ENCODE measurements around the gene EGFL7. TPM values are rescaled to one million over a fixed set of nuclear protein-coding genes. Genes with fewer than 3 reads are reported as not detected.

EGFL7 gene
- total RNA-seq, 1 donor from 2014 or later: 2.8 TPM

DNA sequence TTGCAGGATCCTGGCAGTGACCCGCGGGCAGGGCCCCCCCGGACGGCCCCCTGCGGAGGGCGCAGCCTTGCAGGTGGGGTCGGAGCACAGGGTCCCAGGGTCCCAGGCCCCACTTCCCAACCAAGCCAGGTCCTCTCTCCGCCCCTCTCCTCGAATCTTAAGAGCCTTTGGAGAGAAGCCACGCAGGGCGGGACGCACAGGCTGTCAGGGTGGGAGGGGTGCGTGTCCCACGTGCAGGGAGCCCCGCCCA is 18.4 kb upstream of the EGFL7 start:
- DNase-seq (ENCODE audit: low spot score): no peak
- Mint-ChIP-seq H3K9me3 (no peaks in the 10 kb centered on the region), H3K4me1 (ENCODE audit: low read depth) (no peaks in the 10 kb centered on the region), H3K27me3 (ENCODE audit: low read depth) (peaks cover 28% of the 10 kb centered on the region), H3K27ac (no peak overlapping the region), H3K36me3 (ENCODE audit: low read depth) (no peaks in the 10 kb centered on the region), H3K4me3 (ENCODE audit: low read depth) (no peak overlapping the region)
- intact Hi-C loops (cut with micrococcal nuclease): loop anchor here (1.0 kb wide), 1 partner anchor 159 kb away; no protein-coding TSS in a partner anchor

DNA sequence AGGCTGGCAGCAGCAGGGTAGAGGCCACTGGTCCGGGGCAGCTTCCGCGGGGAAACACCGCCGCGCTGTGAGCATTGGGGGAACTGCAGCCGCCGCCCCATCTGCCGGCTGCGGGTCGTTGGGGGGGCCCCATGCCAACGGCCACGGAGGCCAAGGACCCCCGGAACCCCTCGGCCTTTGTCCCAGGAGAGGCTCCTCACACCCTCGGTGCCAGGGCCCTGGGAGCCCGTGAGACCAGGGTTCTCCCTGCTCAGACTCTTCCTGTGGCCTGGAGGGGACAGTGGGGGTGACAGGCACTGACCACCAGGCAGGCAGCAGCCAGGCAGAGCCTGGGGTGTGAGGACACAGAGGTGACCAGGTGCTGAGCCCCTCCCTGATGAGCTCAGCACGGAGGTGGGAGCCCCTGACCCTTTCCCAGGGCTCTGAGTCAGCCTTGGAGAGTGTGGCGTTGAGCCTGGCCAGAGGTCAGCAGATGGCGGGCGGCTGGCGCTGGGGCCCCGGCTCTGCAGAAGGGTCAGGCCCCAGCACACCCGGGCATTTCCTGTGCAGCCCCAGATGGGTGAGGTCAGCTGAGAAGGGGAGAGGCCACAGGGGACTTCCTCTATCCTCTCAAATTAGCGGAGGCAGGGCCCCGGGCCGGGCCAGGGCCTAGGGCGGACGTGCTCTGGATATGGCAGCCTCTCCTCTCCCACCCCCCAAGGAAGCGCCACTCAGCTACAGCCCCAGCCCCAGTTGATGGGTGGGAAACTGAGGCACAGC is 17.9 kb upstream of the EGFL7 start:
- no peak overlapping the region for H3K27ac Mint-ChIP-seq
- peaks cover 29% of the 10 kb centered on the region for H3K27me3 Mint-ChIP-seq (ENCODE audit: low read depth)
- H3K4me3 Mint-ChIP-seq (ENCODE audit: low read depth): no peak overlapping the region
- DNase-seq (ENCODE audit: low spot score): peak; percentile 64
- no peaks in the 10 kb centered on the region for H3K4me1 Mint-ChIP-seq (ENCODE audit: low read depth)
- intact Hi-C loops (cut with micrococcal nuclease): loop anchor here (1.0 kb wide), 1 partner anchor 159 kb away; no protein-coding TSS in a partner anchor
- no peaks in the 10 kb centered on the region for H3K9me3 Mint-ChIP-seq
- no peaks in the 10 kb centered on the region for H3K36me3 Mint-ChIP-seq (ENCODE audit: low read depth)

DNA sequence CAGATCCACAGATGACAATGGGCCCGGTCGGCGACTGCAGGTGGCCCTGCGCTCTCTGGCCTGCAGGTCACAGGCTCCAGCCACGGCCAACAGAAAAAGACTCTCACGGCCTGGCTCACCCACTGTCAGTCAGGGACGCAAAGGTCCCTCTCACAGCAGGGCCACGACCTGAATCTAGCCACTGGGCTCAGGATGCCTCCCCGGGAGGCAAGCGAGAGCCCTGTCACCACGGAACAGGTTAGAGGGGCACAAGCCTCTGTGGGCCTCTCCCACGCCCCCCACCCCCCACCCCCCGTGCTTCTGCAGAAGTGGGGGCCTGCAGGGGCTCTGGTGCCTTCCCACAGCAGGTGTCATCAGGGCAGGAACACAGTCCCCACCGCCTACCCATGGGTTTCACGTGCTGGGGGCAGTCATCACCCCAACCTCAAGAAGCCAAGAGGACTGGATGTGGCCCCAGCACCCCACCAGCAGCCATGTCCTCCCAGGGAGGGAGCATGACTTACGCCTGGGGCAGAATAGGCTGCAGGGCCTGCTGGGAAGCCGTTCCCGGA is 17.3 kb upstream of the EGFL7 start:
- intact Hi-C loops (cut with micrococcal nuclease): no loop called here
- H3K36me3 Mint-ChIP-seq (ENCODE audit: low read depth): no peaks in the 10 kb centered on the region
- H3K4me3 Mint-ChIP-seq (ENCODE audit: low read depth): no peak overlapping the region
- H3K27ac Mint-ChIP-seq: no peak overlapping the region
- no peak for DNase-seq (ENCODE audit: low spot score)
- no peaks in the 10 kb centered on the region for H3K4me1 Mint-ChIP-seq (ENCODE audit: low read depth)
- no peaks in the 10 kb centered on the region for H3K9me3 Mint-ChIP-seq
- H3K27me3 Mint-ChIP-seq (ENCODE audit: low read depth): peaks cover 31% of the 10 kb centered on the region

DNA sequence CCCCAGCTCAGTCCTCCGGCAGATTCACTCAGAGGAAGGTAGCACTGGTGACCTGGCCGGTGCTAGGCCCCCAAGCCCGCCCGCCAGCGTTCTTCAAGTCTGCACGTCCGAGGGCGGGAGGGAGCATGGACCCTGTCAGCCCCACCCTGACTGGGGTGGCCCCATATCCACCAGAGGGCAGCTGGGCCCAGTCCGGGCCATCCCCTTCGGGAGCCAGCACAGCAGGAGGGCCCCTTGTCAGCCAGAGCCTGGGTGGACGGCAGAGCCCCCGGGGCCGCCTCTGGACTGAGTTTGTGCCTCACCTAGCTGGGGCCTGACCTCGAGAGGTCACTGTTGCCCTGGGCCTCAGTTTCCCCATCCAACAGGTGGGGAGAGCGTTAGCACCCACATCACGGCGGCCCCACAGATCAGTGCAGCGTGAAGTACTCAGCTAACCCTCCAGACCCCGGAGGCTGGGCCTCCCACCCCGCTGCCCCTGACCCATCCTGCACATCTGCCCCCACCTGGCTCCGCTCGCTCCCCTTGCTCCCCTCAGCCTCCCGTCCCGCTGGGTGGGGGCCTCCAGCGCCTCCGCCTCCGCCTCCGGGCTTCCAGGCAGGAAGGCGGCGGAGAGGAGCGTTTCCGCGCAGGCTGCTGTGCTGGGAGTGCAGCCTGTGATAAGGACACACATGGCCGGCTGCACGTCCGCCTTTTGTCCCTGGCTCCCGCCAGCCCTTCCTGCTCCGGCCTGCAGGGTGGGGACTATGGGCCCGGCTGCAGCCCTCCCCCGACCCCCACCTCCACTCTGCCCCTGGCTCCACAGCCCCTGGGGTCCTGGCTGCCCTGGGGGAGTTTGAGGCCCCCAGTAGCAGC is 16.6 kb upstream of the EGFL7 start:
- no peaks in the 10 kb centered on the region for H3K9me3 Mint-ChIP-seq
- H3K4me1 Mint-ChIP-seq (ENCODE audit: low read depth): no peaks in the 10 kb centered on the region
- no peak overlapping the region for H3K27ac Mint-ChIP-seq
- no peak overlapping the region for H3K4me3 Mint-ChIP-seq (ENCODE audit: low read depth)
- DNase-seq (ENCODE audit: low spot score): no peak
- intact Hi-C loops (cut with micrococcal nuclease): no loop called here
- no peaks in the 10 kb centered on the region for H3K36me3 Mint-ChIP-seq (ENCODE audit: low read depth)
- H3K27me3 Mint-ChIP-seq (ENCODE audit: low read depth): peaks cover 31% of the 10 kb centered on the region

DNA sequence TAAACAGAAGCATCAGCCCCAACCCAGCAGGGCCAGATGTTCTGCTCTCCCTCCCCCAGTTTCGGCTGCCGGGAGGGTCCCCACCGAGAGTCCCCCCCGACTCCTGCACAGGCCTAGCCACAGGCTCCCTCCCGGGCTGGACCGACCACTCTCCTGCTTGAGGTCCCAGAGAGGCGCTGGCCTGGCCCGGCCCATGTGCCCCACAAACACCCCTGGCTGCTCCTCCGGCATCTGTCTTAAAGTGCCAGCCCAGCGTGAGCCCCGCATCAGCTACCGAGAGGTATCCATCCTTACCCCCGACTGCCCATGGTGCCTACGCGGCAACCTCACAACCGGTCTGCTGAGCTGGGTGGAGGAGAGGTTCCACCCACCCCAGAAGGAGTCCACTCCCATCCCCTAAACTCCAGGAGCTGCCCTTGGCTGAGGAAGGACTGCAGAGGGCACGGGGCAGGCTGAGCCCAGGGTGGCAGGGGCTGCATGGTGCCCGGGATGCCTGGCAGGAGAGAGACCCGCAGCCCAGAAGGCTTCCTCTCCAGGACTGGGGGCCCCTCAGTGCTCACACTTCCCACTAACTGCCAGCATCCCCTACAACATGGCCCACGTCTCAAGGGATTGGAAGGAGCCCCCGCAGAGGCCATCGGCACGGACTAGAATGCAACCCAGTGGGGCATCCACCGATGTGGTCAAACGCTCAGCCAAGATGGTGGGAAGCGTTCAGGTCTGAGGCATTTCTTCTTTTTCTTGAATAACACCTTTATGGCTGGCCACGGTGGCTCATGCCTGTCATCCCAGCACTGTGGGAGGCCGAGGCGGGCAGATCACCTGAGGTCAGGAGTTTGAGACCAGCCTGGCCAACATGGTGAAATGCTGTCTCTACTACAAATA is 15.6 kb upstream of the EGFL7 start:
- Mint-ChIP-seq H3K9me3 (no peaks in the 10 kb centered on the region), H3K27me3 (ENCODE audit: low read depth) (peaks cover 31% of the 10 kb centered on the region), H3K4me1 (ENCODE audit: low read depth) (no peaks in the 10 kb centered on the region), H3K36me3 (ENCODE audit: low read depth) (no peaks in the 10 kb centered on the region), H3K4me3 (ENCODE audit: low read depth) (no peak overlapping the region), H3K27ac (no peak overlapping the region)
- intact Hi-C loops (cut with micrococcal nuclease): no loop called here
- DNase-seq (ENCODE audit: low spot score): no peak

DNA sequence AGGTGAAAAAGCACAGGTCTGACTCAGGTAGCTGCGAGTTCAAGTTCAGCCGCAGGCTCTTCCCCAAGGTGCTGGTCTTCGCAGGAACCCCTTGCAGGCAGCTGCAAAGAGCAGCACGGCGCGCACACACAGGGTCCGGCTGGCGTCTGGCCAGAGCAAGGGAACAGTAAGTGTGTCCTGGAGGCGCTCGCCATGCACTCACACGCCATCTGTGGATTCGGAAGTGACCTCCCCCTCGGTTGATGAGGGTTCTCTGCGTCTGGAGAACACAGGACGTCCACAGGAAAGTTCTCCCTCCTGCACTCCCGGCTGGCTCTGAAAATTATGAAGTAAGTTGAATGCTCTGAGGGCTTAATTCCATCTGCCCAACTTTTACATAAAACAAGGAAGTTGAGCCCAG is 14.0 kb upstream of the EGFL7 start:
- Mint-ChIP-seq H3K36me3 (ENCODE audit: low read depth) (no peaks in the 10 kb centered on the region), H3K4me1 (ENCODE audit: low read depth) (no peaks in the 10 kb centered on the region), H3K4me3 (ENCODE audit: low read depth) (no peak overlapping the region), H3K27me3 (ENCODE audit: low read depth) (peaks cover 20% of the 10 kb centered on the region), H3K9me3 (no peaks in the 10 kb centered on the region), H3K27ac (no peak overlapping the region)
- DNase-seq (ENCODE audit: low spot score): no peak
- intact Hi-C loops (cut with micrococcal nuclease): no loop called here

DNA sequence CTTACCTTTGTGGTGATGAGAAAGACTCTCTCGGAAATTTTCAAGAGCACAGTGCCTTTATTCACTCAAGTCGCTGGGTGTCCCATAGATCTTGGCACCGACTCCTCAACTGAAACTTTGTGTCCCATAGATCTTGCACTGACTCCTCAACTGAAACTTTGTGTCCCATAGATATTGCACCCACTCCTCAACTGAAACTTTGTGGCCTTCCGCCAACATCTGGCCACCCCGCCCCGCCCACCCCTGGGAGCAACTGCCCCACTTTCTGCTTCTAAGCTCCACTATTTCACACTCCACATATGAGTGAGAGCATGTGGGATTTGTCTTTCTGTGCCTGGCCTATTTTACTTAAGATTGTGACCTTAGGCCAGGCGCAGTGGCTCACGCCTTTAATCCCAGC is 12.7 kb upstream of the EGFL7 start:
- Mint-ChIP-seq H3K27me3 (ENCODE audit: low read depth) (peaks cover 17% of the 10 kb centered on the region), H3K27ac (no peak overlapping the region), H3K4me3 (ENCODE audit: low read depth) (no peak overlapping the region), H3K36me3 (ENCODE audit: low read depth) (no peaks in the 10 kb centered on the region), H3K9me3 (no peaks in the 10 kb centered on the region), H3K4me1 (ENCODE audit: low read depth) (no peaks in the 10 kb centered on the region)
- DNase-seq (ENCODE audit: low spot score): no peak
- intact Hi-C loops (cut with micrococcal nuclease): no loop called here

DNA sequence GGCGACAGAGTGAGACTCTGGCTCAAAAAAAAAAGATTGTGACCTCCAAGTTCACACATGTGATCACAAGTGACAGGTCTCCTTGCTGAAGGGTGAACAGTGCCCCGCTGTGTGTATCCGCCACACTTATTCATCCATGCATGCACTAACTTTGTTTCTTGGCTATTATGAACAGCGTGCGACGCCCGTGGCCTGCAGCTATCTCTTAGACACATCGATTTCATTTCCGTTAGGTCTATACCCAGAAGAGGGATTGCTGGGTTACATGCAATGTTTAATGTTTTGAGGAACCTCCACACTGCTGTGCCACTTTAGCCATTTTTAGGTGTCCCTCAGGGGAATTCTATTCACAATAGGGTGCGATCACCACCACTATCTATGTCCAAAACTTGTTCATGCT is 12.1 kb upstream of the EGFL7 start:
- no peak for DNase-seq (ENCODE audit: low spot score)
- no peaks in the 10 kb centered on the region for H3K36me3 Mint-ChIP-seq (ENCODE audit: low read depth)
- no peaks in the 10 kb centered on the region for H3K4me1 Mint-ChIP-seq (ENCODE audit: low read depth)
- intact Hi-C loops (cut with micrococcal nuclease): no loop called here
- H3K27me3 Mint-ChIP-seq (ENCODE audit: low read depth): peaks cover 17% of the 10 kb centered on the region
- H3K4me3 Mint-ChIP-seq (ENCODE audit: low read depth): no peak overlapping the region
- H3K9me3 Mint-ChIP-seq: no peaks in the 10 kb centered on the region
- H3K27ac Mint-ChIP-seq: no peak overlapping the region

DNA sequence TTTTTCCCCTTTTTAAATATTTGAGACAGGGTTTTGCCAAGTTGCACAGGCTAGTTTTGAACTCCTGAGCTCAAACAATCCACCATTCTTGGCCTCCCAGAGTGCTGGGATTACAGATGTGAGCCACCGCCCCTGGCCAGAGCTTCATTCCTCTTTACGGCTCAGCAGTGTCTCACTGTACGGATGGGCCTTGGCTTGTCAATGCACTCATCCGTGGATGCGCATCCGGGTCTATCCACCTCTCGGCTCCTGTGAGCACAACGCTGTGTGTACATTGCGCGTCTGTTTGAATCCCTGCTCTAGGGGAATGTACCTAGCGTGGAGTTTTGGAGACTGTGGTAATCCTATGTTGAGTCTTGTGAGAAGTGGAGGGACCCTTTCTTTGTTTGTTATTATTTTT is 10.9 kb upstream of the EGFL7 start:
- H3K4me1 Mint-ChIP-seq (ENCODE audit: low read depth): no peaks in the 10 kb centered on the region

DNA sequence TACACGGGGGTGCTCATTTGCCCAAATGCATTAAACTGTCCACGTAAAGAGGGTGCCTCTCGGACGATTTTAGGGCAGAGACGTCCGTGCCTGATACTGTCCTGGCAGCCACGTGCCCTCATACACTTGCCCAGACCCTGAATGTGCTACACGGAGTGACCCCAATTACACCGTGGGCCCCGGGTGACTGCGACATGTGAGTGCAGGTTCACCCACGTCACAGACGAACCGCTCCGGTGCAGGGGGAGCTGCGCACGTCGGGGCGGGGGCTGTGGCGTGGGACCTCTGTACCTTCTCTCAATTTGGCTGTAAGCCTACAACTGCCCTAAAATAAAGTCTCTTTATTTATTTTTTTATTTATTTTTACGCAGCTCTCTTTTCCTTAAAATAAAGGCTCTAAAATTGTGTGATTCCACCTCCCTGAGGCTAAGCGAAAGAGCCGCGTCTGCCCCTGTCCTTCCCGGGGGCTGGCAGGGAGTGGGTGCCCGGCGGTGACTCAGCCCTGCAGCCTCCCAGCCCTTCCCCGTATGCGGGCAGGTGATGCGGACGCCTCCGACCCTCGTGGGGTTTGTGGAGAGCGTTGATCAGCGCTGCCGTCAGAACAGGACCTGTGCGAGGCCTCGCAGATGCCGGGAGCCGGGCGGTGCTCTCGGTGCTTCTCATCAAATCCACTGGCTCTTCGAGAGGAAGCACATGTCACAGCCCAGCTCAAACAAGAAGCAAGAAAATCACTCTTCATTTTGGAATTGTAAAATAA is 9.2 kb upstream of the EGFL7 start:
- no peak for DNase-seq (ENCODE audit: low spot score)
- Mint-ChIP-seq H3K36me3 (ENCODE audit: low read depth) (no peaks in the 10 kb centered on the region), H3K27me3 (ENCODE audit: low read depth) (peaks cover 28% of the 10 kb centered on the region), H3K9me3 (no peaks in the 10 kb centered on the region), H3K4me1 (ENCODE audit: low read depth) (no peaks in the 10 kb centered on the region), H3K4me3 (ENCODE audit: low read depth) (no peak overlapping the region), H3K27ac (no peak overlapping the region)
- intact Hi-C loops (cut with micrococcal nuclease): no loop called here

More for the DNA sequence above, 10.9 kb upstream of the EGFL7 start:
- Mint-ChIP-seq H3K36me3 (ENCODE audit: low read depth) (no peaks in the 10 kb centered on the region), H3K9me3 (no peaks in the 10 kb centered on the region), H3K27me3 (ENCODE audit: low read depth) (peaks cover 19% of the 10 kb centered on the region), H3K27ac (no peak overlapping the region), H3K4me3 (ENCODE audit: low read depth) (no peak overlapping the region)
- intact Hi-C loops (cut with micrococcal nuclease): no loop called here
- DNase-seq (ENCODE audit: low spot score): no peak

DNA sequence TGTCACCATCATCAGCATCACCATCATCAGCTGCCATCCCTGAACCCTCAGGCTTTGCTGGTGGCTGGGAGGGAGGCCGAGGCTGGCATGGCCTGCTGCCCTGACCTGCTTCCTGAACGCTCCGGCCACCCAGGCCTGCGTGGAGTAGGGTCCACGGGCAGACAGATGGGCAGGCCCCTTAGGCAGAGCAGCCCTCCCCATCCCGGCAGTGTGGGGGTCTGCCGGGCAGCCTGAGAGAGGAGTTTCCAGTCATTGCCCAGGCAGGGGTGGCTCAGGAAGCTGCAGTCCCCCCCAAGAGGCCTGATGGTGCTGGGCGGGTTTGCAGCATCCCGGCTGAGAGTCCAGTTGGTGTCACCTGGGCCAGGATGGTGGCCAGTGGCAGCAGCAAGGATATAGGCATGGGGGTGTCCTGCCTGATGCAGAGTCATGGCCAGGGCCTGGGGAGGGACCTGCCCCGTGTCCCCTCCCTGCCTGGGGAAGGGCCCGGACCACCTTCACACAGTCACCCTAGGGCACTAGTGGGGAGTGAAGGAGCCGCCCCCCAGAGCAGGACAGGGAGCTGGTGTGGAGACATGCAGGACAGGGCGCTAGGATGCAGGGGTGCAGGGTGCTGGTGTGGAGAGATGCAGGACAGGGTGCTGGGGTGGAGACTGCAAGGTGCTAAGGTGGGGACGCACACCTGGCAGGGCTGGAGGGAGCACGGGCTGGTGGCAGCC is 7.7 kb upstream of the EGFL7 start:
- intact Hi-C loops (cut with micrococcal nuclease): no loop called here
- Mint-ChIP-seq H3K9me3 (no peaks in the 10 kb centered on the region), H3K36me3 (ENCODE audit: low read depth) (no peaks in the 10 kb centered on the region), H3K27me3 (ENCODE audit: low read depth) (peaks cover 21% of the 10 kb centered on the region), H3K27ac (no peak overlapping the region), H3K4me3 (ENCODE audit: low read depth) (no peak overlapping the region), H3K4me1 (ENCODE audit: low read depth) (no peaks in the 10 kb centered on the region)
- DNase-seq (ENCODE audit: low spot score): no peak

Data from activated T-helper 2 cell treated with anti-CD3 and anti-CD28 coated beads, Interferon-gamma antibody, Interleukin-2, Interleukin-4, amounts not matched to agents 10 μg/mL and 5 μg/mL and 100 μg/mL, durations not matched to agents 14 hours and 24 hours and 36 hours (primary cell).